HepG2 (cell line): Measurements from ENCODE around the gene TNFAIP1. TPM values are rescaled to one million over a fixed set of nuclear protein-coding genes. Genes with fewer than 3 reads are reported as not detected.

Experiments
- BORCS8-MEF2B ChIP-seq: sonication (generic); formaldehyde crosslinking; IDR thresholded peaks from 2 replicates; pipeline ENCODE4 v1.8.0; 2022; ENCODE audit warnings: mild to moderate bottlenecking, missing genetic modification reagents
- EEA1 ChIP-seq: sonication (generic); formaldehyde crosslinking; IDR thresholded peaks from 2 replicates; pipeline ENCODE4 v1.5.1; 2020; ENCODE audit warnings: mild to moderate bottlenecking, missing genetic modification reagents, borderline replicate concordance
- FOXJ3 ChIP-seq: sonication (generic); formaldehyde crosslinking; IDR thresholded peaks from 2 replicates; pipeline ENCODE4 v1.4.0; 2020; ENCODE audit warnings: missing genetic modification reagents, mild to moderate bottlenecking, borderline replicate concordance
- GATAD1 ChIP-seq: IDR thresholded peaks from 2 replicates; pipeline ENCODE4 v1.6.1; 2016; ENCODE audit warnings: missing genetic modification reagents, missing compliant biosample characterization
- MED13 ChIP-seq: sonication (generic); formaldehyde crosslinking; IDR thresholded peaks from 2 replicates; pipeline ENCODE4 v1.5.0; 2020; ENCODE audit warnings: missing genetic modification reagents
- MIER3 ChIP-seq: IDR thresholded peaks from 2 replicates; pipeline ENCODE4 v1.6.1; 2016; ENCODE audit warnings: missing compliant biosample characterization, borderline replicate concordance
- PCBP2 ChIP-seq: fragments of 200-400 bp; formaldehyde crosslinking; optimal IDR thresholded peaks from 2 replicates; pipeline ENCODE3; 2018; ENCODE audit warnings: low read length, low read depth; ENCODE audit not compliant: poor library complexity, severe bottlenecking
- RBAK ChIP-seq: sonication (generic); formaldehyde crosslinking; IDR thresholded peaks from 2 replicates; pipeline ENCODE4 v1.5.1; 2020; ENCODE audit warnings: mild to moderate bottlenecking, missing genetic modification reagents
- REXO4 ChIP-seq: sonication (generic); formaldehyde crosslinking; IDR thresholded peaks from 2 replicates; pipeline ENCODE4 v1.8.0; 2022; ENCODE audit warnings: missing genetic modification reagents, mild to moderate bottlenecking, borderline replicate concordance
- SALL1 ChIP-seq: sonication (generic); formaldehyde crosslinking; IDR thresholded peaks from 2 replicates; pipeline ENCODE4 v1.8.0; 2022; ENCODE audit warnings: mild to moderate bottlenecking, missing genetic modification reagents
- TBX3 ChIP-seq: fragments of 450-650 bp; IDR thresholded peaks from 2 replicates; pipeline ENCODE4 v1.6.1; 2017; ENCODE audit warnings: antibody characterized with exemption, mild to moderate bottlenecking, inconsistent platforms, borderline replicate concordance
- ZNF232 ChIP-seq: sonication (generic); formaldehyde crosslinking; IDR thresholded peaks from 2 replicates; pipeline ENCODE4 v1.4.0; 2020; ENCODE audit warnings: missing genetic modification reagents, borderline replicate concordance
- ZNF710 ChIP-seq: sonication (generic); formaldehyde crosslinking; IDR thresholded peaks from 2 replicates; pipeline ENCODE4 v1.5.0; 2020; ENCODE audit warnings: mild to moderate bottlenecking, missing genetic modification reagents, borderline replicate concordance
- polyA plus RNA-seq, 8 experiments: library from polyadenylated mRNA; depleted of rRNA in 3 of 8; stranded (reverse) in 7 of 8; unstranded in 1 of 8; fragments of >200 nt; fragmentation: Illumina TruSeq in 4 of 8; extraction: Trizol in 4 of 8; gene quantifications; 2 replicates each; pipeline versions ENCODE4 v1.2.1 to v1.2.3, GENCODE V29; 2011 to 2016; ENCODE audit warnings: low read depth in 4 of 8, missing spikeins in 1 of 8, mixed read lengths in 1 of 8; ENCODE audit not compliant: insufficient read depth in 1 of 8
- total RNA-seq, 5 experiments: library from RNA; depleted of rRNA; stranded (reverse); fragments of >200 nt; fragmentation: Illumina TruSeq; extraction: Trizol; gene quantifications; 2 replicates each; pipeline ENCODE4 v1.2.3, GENCODE V29; 2016; ENCODE audit warnings: low read depth in 1 of 5
- TF ChIP-seq, protein P1 (sequence below): sonication (generic); formaldehyde crosslinking; IDR thresholded peaks from 2 replicates; pipeline ENCODE4 v1.4.0; 2020; ENCODE audit warnings: missing genetic modification reagents
- TF ChIP-seq, protein P2 (sequence below): sonication (generic); formaldehyde crosslinking; conservative IDR thresholded peaks from 2 replicates; pipeline ENCODE4 v1.4.0; 2020; ENCODE audit warnings: missing genetic modification reagents
- TF ChIP-seq, protein P3 (sequence below): sonication (generic); formaldehyde crosslinking; IDR thresholded peaks from 2 replicates; pipeline ENCODE4 v1.8.0; 2022; ENCODE audit warnings: mild to moderate bottlenecking, missing genetic modification reagents, moderate library complexity

The TNFAIP1 gene
- total and polyA plus RNA-seq, 2 of the 13 experiments (the other 11 are each of a cell fraction or from before 2014, with no cell fraction given), result 17.5 to 40.6 TPM

GRCh38 chr17:28357061-28357900 is 21.7 kb downstream of the TNFAIP1 start, which contains the start of gene POLDIP2 (continued):
- peak; percentile 20; the same call in 1 of the 2 replicates for TF ChIP-seq FOXJ3 (CRISPR knock-in tag)
- TF ChIP-seq ZNF232 (CRISPR knock-in tag), result no peak; the same call in 1 of the 2 replicates
- no peak for TF ChIP-seq TBX3
- peak; percentile 84 for TF ChIP-seq SALL1
- no peak for TF ChIP-seq EEA1 (CRISPR knock-in tag)
- TF ChIP-seq RBAK, result no peak
- TF ChIP-seq MIER3 (CRISPR knock-in tag), result peak; percentile 53; the same call in 1 of the 2 replicates
- TF ChIP-seq GATAD1 (CRISPR knock-in tag), result peak; percentile 99
- TF ChIP-seq MED13, result peak; percentile 71
- TF ChIP-seq, protein P1, sequence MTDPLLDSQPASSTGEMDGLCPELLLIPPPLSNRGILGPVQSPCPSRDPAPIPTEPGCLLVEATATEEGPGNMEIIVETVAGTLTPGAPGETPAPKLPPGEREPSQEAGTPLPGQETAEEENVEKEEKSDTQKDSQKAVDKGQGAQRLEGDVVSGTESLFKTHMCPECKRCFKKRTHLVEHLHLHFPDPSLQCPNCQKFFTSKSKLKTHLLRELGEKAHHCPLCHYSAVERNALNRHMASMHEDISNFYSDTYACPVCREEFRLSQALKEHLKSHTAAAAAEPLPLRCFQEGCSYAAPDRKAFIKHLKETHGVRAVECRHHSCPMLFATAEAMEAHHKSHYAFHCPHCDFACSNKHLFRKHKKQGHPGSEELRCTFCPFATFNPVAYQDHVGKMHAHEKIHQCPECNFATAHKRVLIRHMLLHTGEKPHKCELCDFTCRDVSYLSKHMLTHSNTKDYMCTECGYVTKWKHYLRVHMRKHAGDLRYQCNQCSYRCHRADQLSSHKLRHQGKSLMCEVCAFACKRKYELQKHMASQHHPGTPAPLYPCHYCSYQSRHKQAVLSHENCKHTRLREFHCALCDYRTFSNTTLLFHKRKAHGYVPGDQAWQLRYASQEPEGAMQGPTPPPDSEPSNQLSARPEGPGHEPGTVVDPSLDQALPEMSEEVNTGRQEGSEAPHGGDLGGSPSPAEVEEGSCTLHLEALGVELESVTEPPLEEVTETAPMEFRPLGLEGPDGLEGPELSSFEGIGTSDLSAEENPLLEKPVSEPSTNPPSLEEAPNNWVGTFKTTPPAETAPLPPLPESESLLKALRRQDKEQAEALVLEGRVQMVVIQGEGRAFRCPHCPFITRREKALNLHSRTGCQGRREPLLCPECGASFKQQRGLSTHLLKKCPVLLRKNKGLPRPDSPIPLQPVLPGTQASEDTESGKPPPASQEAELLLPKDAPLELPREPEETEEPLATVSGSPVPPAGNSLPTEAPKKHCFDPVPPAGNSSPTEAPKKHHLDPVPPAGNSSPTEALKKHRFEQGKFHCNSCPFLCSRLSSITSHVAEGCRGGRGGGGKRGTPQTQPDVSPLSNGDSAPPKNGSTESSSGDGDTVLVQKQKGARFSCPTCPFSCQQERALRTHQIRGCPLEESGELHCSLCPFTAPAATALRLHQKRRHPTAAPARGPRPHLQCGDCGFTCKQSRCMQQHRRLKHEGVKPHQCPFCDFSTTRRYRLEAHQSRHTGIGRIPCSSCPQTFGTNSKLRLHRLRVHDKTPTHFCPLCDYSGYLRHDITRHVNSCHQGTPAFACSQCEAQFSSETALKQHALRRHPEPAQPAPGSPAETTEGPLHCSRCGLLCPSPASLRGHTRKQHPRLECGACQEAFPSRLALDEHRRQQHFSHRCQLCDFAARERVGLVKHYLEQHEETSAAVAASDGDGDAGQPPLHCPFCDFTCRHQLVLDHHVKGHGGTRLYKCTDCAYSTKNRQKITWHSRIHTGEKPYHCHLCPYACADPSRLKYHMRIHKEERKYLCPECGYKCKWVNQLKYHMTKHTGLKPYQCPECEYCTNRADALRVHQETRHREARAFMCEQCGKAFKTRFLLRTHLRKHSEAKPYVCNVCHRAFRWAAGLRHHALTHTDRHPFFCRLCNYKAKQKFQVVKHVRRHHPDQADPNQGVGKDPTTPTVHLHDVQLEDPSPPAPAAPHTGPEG, result peak; percentile 95
- no peak for TF ChIP-seq PCBP2
- TF ChIP-seq ZNF710, result 0 out of 2 replicates have a peak, but pooled peaks have one; percentile 21
- TF ChIP-seq, protein P2, sequence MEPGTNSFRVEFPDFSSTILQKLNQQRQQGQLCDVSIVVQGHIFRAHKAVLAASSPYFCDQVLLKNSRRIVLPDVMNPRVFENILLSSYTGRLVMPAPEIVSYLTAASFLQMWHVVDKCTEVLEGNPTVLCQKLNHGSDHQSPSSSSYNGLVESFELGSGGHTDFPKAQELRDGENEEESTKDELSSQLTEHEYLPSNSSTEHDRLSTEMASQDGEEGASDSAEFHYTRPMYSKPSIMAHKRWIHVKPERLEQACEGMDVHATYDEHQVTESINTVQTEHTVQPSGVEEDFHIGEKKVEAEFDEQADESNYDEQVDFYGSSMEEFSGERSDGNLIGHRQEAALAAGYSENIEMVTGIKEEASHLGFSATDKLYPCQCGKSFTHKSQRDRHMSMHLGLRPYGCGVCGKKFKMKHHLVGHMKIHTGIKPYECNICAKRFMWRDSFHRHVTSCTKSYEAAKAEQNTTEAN (CRISPR knock-in tag), result peak; percentile 25; the same call in 1 of the 2 replicates
- TF ChIP-seq, protein P3, sequence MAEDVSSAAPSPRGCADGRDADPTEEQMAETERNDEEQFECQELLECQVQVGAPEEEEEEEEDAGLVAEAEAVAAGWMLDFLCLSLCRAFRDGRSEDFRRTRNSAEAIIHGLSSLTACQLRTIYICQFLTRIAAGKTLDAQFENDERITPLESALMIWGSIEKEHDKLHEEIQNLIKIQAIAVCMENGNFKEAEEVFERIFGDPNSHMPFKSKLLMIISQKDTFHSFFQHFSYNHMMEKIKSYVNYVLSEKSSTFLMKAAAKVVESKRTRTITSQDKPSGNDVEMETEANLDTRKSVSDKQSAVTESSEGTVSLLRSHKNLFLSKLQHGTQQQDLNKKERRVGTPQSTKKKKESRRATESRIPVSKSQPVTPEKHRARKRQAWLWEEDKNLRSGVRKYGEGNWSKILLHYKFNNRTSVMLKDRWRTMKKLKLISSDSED, result no peak
- peak; percentile 91 for TF ChIP-seq BORCS8-MEF2B
- TF ChIP-seq REXO4 (CRISPR knock-in tag), result 0 out of 2 replicates have a peak, but pooled peaks have one; percentile 15
